SK-N-SH treated with all-trans-retinoic acid at 6 μM for 48 hours (cell line): Measurements from ENCODE around the gene SDK1.

ENCODE experiments used
- ATAC-seq: fragments of 200-7000 bp; cut with Tn5 transposase; 3 replicates; pipeline ENCODE4 v1.9.1; 2020; ENCODE audit warnings: mild to moderate bottlenecking, moderate library complexity
- ARNTL ChIP-seq: fragments of 450-650 bp; formaldehyde crosslinking; IDR thresholded peaks from 2 replicates; pipeline ENCODE4 v1.5.0; 2020; ENCODE audit warnings: low read depth, mild to moderate bottlenecking, moderate library complexity, borderline replicate concordance
- CREB5 ChIP-seq: fragments of 250-450 bp; sonication (Bioruptor Pico); IDR thresholded peaks from 2 replicates; pipeline ENCODE4 v1.5.1; 2020; ENCODE audit warnings: low read depth, mild to moderate bottlenecking, moderate library complexity
- CSDC2 ChIP-seq: fragments of 250-450 bp; sonication (Bioruptor Pico); IDR thresholded peaks from 2 replicates; pipeline ENCODE4 v1.5.0; 2020; ENCODE audit warnings: mild to moderate bottlenecking, moderate library complexity
- ESRRG ChIP-seq: fragments of 250-450 bp; sonication (Bioruptor Pico); IDR thresholded peaks from 2 replicates; pipeline ENCODE4 v1.6.1; 2021; ENCODE audit warnings: mild to moderate bottlenecking
- GLIS3 ChIP-seq: fragments of 250-450 bp; sonication (Bioruptor Pico); IDR thresholded peaks from 2 replicates; pipeline ENCODE4 v1.5.0; 2020; ENCODE audit warnings: mild to moderate bottlenecking, moderate library complexity
- OSR1 ChIP-seq: fragments of 250-450 bp; sonication (Bioruptor Pico); IDR thresholded peaks from 2 replicates; pipeline ENCODE4 v1.8.0; 2022; ENCODE audit warnings: moderate library complexity, mild to moderate bottlenecking, inconsistent platforms
- PATZ1 ChIP-seq: fragments of 250-450 bp; sonication (Bioruptor Pico); IDR thresholded peaks from 2 replicates; pipeline ENCODE4 v1.8.0; 2020; ENCODE audit warnings: mild to moderate bottlenecking, moderate library complexity, borderline replicate concordance
- PPARA ChIP-seq: fragments of 250-450 bp; sonication (Bioruptor Pico); IDR thresholded peaks from 2 replicates; pipeline ENCODE4 v1.5.0; 2020; ENCODE audit warnings: mild to moderate bottlenecking, borderline replicate concordance
- RARB ChIP-seq: fragments of 250-450 bp; sonication (Bioruptor Pico); IDR thresholded peaks from 2 replicates; pipeline ENCODE4 v1.8.0; 2021; ENCODE audit warnings: mild to moderate bottlenecking, moderate library complexity
- SNAI2 ChIP-seq: fragments of 250-450 bp; sonication (Bioruptor Pico); IDR thresholded peaks from 2 replicates; pipeline ENCODE4 v1.5.0; 2020; ENCODE audit warnings: mild to moderate bottlenecking, moderate library complexity
- TCF4 ChIP-seq: fragments of 250-450 bp; sonication (Bioruptor Pico); IDR thresholded peaks from 2 replicates; pipeline ENCODE4 v1.8.0; 2021; ENCODE audit warnings: mild to moderate bottlenecking, moderate library complexity, borderline replicate concordance
- TOX ChIP-seq: fragments of 250-450 bp; sonication (Bioruptor Pico); IDR thresholded peaks from 2 replicates; pipeline ENCODE4 v1.8.0; 2021; ENCODE audit warnings: mild to moderate bottlenecking, moderate library complexity, borderline replicate concordance
- TSHZ2 ChIP-seq: fragments of 250-450 bp; sonication (Bioruptor Pico); IDR thresholded peaks from 2 replicates; pipeline ENCODE4 v1.5.0; 2020; ENCODE audit warnings: mild to moderate bottlenecking, moderate library complexity
- ZC3H10 ChIP-seq: fragments of 250-450 bp; sonication (Bioruptor Pico); IDR thresholded peaks from 2 replicates; pipeline ENCODE4 v1.5.1; 2021; ENCODE audit warnings: mild to moderate bottlenecking, moderate library complexity
- ZFP30 ChIP-seq: fragments of 450-650 bp; formaldehyde crosslinking; IDR thresholded peaks from 2 replicates; pipeline ENCODE4 v1.5.0; 2022; ENCODE audit warnings: mild to moderate bottlenecking, moderate library complexity
- TF ChIP-seq, protein P1 (sequence below): fragments of 250-450 bp; sonication (Bioruptor Pico); IDR thresholded peaks from 2 replicates; pipeline ENCODE4 v1.8.0; 2021; ENCODE audit warnings: low read depth, mild to moderate bottlenecking, moderate library complexity, borderline replicate concordance

The SDK1 gene

DNA sequence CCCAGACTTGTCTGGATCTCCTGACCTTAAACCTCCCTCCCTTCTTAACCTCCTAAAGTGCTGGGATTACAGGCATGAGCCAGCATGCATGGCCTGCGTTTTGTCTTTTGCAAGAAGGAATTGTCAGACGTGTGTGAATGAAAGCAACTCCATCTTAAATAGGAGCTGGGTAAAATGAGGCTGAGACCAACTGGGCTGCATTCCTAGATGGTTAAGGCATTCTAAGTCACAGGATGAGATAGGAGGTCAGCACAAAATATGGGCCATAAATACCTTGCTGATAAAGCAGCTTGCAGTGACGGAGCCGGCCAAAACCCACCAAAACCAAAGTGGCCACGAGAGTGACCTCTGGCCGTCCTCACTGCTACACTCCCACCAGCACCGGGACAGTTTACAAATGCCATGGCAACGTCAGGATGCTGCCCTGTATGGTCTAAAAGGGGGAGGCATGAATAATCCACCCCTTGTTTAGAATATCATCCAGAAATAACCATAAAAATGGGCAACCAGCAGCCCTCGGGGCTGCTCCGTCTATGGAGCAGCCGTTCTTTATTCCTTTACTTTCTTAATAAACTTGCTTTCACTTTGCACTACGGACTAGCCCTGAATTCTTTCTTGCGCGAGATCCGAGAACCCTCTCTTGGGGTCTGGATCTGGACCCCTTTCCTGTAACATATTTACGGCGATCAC lies 41.2 kb upstream of the SDK1 start:
- TF ChIP-seq OSR1 (CRISPR knock-in tag) (no peak), ZC3H10 (CRISPR knock-in tag) (no peak), CREB5 (CRISPR knock-in tag) (no peak), PATZ1 (no peak), TSHZ2 (CRISPR knock-in tag) (no peak), CSDC2 (CRISPR knock-in tag) (no peak), TOX (no peak), RARB (CRISPR knock-in tag) (no peak), GLIS3 (no peak), ARNTL (CRISPR knock-in tag) (no peak), TCF4 (CRISPR knock-in tag) (no peak), PPARA (CRISPR knock-in tag) (no peak), ZFP30 (CRISPR knock-in tag) (no peak)
- TF ChIP-seq, protein P1, sequence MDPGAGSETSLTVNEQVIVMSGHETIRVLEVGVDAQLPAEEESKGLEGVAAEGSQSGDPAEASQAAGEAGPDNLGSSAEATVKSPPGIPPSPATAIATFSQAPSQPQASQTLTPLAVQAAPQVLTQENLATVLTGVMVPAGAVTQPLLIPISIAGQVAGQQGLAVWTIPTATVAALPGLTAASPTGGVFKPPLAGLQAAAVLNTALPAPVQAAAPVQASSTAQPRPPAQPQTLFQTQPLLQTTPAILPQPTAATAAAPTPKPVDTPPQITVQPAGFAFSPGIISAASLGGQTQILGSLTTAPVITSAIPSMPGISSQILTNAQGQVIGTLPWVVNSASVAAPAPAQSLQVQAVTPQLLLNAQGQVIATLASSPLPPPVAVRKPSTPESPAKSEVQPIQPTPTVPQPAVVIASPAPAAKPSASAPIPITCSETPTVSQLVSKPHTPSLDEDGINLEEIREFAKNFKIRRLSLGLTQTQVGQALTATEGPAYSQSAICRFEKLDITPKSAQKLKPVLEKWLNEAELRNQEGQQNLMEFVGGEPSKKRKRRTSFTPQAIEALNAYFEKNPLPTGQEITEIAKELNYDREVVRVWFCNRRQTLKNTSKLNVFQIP (CRISPR knock-in tag): no peak
- TF ChIP-seq, all 23 proteins: peak for 0
- no peak for ATAC-seq

DNA sequence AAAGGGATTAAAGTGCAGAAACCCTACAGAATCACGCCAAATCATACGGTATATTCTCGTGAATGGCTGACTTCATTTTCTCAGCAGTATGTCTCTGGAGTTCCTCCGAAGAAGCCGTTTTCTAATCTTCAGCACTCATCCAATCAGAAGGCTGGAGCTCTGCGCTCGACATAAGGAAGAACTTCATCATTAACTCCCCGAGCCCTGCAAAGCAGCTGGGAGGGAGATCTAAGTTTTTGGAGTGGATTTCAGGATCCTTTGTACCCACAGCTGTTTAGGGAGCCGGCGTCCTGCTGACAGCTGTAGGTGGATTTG lies 40.7 kb upstream of the SDK1 start:
- ATAC-seq: no peak
- TF ChIP-seq, protein P1 (CRISPR knock-in tag): no peak
- TF ChIP-seq CREB5 (CRISPR knock-in tag) (no peak), TSHZ2 (CRISPR knock-in tag) (no peak), ESRRG (no peak), SNAI2 (no peak)
